HG02973 (cell line): ENCODE data around the gene KRT6A.

ENCODE experiments used
- ATAC-seq: cut with Tn5 transposase; IDR thresholded peaks from one replicate; pipeline ENCODE4 v1.9.1; 2021; ENCODE audit warnings: moderate library complexity; ENCODE audit not compliant: unreplicated experiment

The KRT6A gene

GRCh38 chr12:52524898-52525591, 32.0 kb upstream of the KRT6A start:
- no peak for ATAC-seq

GRCh38 chr12:52524241-52524897, 31.3 kb upstream of the KRT6A start:
- ATAC-seq: no peak

- no peak for ATAC-seq
These were observed 30.8 kb upstream of the KRT6A start for GRCh38 chr12:52523824-52524223.

GRCh38 chr12:52522346-52523011, 29.4 kb upstream of the KRT6A start:
- no peak for ATAC-seq

- ATAC-seq: no peak
These were observed 28.7 kb upstream of the KRT6A start for GRCh38 chr12:52521568-52522266.

GRCh38 chr12:52521175-52521567, 28.1 kb upstream of the KRT6A start:
- ATAC-seq: no peak

GRCh38 chr12:52519826-52520662, 27.0 kb upstream of the KRT6A start, which contains the start of gene KRT5:
TSS of gene KRT5 (minus strand) at chr12:52520394. CDS start at chr12:52520296, 98 bp downstream.
- ATAC-seq: no peak

GRCh38 chr12:52519387-52519703, 26.3 kb upstream of the KRT6A start:
- no peak for ATAC-seq

- ATAC-seq: no peak
These were observed 25.7 kb upstream of the KRT6A start for GRCh38 chr12:52518574-52519386.

GRCh38 chr12:52517888-52518287, 24.8 kb upstream of the KRT6A start:
- ATAC-seq: no peak

GRCh38 chr12:52517005-52517835, 24.2 kb upstream of the KRT6A start:
- ATAC-seq: no peak

GRCh38 chr12:52515927-52516831, 23.1 kb upstream of the KRT6A start:
- no peak for ATAC-seq

GRCh38 chr12:52515319-52515646, 22.2 kb upstream of the KRT6A start:
- no peak for ATAC-seq

- no peak for ATAC-seq
These were observed 21.6 kb upstream of the KRT6A start for GRCh38 chr12:52514471-52515318.

GRCh38 chr12:52513736-52514135, 20.7 kb upstream of the KRT6A start:
- ATAC-seq: no peak

- no peak for ATAC-seq
These were observed 15.2 kb upstream of the KRT6A start for GRCh38 chr12:52508211-52508610.
